ENCODE data around the gene TSHR.
"Not testable (repeated sequence)": the region's sequence is repeated elsewhere in the genome, so short reads cannot be mapped to it uniquely, and the experiment has no call there.

TSHR gene

GRCh38 chr14:81062816-81063215, 107.4 kb downstream of the TSHR start:
- in situ Hi-C loops (cut with MboI; ENCODE audit: low sequenced_read_pairs): no loop called here

- in situ Hi-C loops (cut with MboI; ENCODE audit: low sequenced_read_pairs): no loop called here
Observed at GRCh38 chr14:81066672-81067071, 111.3 kb downstream of the TSHR start.

DNA sequence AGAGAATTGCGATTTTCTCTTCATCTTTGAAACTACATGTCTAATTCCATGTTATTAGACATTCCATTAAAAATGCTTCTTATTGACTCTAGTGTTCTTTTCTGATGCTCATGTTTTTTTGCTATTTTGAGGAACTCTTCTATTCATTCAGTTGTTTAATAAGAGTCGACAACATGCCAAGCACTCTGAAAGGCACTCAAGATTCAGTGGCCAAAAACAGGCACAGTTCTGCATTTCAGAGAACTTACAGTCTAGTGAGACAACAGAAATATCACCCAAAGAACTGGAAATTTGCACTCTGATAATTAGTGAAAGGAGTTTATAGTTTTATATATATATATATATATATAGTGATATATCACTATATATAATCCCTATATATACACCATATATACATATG, 111.7 kb downstream of the TSHR start:
- in situ Hi-C loops (cut with MboI; ENCODE audit: low sequenced_read_pairs): no loop called here

GRCh38 chr14:81068176-81068782, 112.9 kb downstream of the TSHR start:
- in situ Hi-C loops (cut with MboI; ENCODE audit: low sequenced_read_pairs): no loop called here

DNA sequence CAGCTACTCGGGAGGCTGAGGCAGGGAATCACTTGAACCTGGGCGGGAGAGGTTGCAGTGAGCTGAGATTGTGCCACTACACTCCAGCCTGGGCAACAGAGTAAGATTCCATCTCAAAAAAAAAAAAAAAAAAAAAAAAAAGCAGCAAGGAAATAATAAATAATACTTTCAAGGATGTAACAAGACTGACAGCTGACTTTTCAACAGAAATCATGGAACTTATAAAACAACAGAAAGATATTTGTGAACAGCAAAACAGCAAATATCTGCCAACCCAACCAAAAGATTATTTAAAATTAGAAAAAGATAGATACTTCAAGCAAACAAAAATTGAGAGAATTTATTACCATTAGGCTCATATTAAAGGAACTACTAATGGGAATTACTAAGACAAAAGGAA, 115.1 kb downstream of the TSHR start:
- in situ Hi-C loops (cut with MboI; ENCODE audit: low sequenced_read_pairs): no loop called here

GRCh38 chr14:81085596-81085995, 130.2 kb downstream of the TSHR start:
- in situ Hi-C loops (cut with MboI; ENCODE audit: low sequenced_read_pairs): no loop called here

DNA sequence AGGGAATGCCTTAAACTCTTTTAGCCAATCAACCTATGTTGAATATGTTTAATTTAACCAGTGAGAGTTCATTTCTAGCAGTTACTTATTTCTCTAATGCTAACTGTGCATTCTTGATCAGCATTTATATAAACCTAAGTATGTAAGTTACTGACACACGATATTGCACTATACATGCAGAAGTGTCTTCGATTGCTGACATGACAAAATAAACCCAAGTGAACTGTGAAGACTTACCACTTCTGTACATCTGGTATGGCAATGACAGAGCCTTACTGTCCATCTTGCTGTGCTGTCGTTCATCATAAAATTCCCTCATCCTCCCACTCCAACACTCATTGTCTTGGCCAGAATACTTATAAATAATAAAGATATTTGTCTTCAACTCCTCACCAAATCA, 131.8 kb downstream of the TSHR start:
- in situ Hi-C loops (cut with MboI; ENCODE audit: low sequenced_read_pairs): no loop called here

DNA sequence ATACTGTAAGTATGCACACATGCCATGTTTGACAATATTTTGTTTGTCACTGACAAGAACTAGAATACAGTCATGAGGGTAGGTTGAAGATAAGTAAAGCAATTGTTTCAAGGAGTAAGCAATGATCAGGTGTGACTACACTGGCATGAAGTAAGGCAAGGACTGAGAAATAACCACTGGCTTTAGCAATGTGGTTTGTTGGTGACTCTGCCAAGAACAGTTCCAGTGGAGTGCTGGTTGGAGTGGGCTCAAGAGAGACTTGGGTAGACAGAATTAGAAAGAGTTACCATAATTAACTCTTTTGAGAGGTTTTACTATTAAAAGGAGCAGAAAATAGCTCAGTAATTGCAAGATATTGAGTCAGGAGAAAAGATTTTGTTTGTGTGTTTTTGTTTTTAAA, 135.7 kb downstream of the TSHR start:
- in situ Hi-C loops (cut with MboI; ENCODE audit: low sequenced_read_pairs): no loop called here

DNA sequence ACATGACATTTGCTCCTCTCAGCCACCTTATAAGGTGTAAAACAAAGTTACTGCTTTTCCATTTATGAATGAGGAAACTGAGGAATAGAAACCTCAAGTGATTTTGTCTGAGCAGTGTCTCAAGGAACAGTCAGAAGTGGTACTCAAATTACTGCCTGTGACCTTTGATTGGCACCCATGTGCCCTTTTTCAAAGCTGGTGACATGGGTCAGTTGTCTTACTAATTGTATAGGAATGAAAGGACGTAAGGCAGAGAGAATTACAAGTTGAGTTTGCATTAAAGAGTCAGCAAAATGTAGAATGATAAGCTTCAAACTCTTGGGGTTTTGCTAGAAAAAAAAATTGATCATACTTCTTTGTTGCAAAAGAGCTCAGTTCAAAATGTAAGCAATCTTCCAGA, 136.2 kb downstream of the TSHR start:
- in situ Hi-C loops (cut with MboI; ENCODE audit: low sequenced_read_pairs): no loop called here

DNA sequence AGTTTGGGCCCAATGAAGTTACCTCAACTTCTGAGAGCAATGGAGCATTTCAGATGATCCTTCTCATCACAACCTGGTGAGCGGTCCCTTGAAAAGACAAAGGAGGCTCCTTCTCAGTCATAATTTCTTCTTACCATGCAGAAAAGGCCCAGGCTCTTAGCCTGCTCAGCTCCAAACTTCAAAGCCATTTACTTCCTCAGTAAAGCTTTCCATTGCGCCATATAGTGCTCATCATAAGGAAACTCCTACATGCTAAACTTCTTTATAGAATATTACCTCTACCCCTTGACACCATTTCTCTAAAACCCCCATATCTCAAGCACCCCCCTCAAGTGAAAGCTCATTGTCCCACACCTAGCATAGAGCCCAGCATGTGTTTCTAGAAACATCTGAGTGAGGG, 138.2 kb downstream of the TSHR start:
- in situ Hi-C loops (cut with MboI; ENCODE audit: low sequenced_read_pairs): no loop called here

- in situ Hi-C loops (cut with MboI; ENCODE audit: low sequenced_read_pairs): no loop called here
Observed at GRCh38 chr14:81095539-81095938, 140.1 kb downstream of the TSHR start.

DNA sequence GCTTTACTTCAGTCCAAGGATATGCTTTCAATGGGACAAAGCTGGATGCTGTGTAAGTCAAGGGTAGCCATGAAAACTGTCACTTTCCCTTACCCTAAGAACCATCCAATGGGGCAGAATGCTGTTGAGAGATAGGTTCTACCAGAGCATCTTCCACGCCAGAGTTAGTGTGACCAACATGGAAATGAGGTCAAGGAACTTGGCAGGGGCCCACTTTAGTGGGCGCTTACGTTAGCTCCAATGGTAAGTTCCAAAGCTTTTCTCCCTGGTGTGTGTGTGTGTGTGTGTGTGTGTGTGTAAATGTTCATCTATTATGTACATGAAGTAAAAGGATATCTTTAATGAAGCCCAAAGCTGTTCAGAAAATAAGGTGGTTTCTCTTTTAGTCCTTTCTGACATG, 141.2 kb downstream of the TSHR start:
- in situ Hi-C loops (cut with MboI; ENCODE audit: low sequenced_read_pairs): no loop called here

- in situ Hi-C loops (cut with MboI; ENCODE audit: low sequenced_read_pairs): no loop called here
Observed at GRCh38 chr14:81102217-81102616, 146.8 kb downstream of the TSHR start.

DNA sequence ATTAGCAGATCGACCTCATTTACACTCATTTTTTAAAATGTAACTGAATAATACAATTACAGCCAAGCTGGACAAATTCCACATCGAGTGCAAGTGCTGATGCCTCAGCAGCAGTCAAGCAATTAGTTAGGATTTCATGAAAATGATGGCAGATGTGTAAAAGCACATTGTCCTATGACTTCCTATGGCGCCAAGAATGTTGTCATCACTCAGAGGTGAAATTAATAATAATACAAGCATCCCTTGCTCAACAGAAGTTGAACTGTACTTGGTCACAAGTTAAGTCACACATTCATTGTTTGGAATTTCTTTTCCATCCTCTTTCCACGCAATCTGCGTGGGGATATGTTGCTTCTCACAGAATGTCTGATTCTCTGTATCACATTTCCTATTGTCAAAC, 148.0 kb downstream of the TSHR start:
- in situ Hi-C loops (cut with MboI; ENCODE audit: low sequenced_read_pairs): no loop called here

DNA sequence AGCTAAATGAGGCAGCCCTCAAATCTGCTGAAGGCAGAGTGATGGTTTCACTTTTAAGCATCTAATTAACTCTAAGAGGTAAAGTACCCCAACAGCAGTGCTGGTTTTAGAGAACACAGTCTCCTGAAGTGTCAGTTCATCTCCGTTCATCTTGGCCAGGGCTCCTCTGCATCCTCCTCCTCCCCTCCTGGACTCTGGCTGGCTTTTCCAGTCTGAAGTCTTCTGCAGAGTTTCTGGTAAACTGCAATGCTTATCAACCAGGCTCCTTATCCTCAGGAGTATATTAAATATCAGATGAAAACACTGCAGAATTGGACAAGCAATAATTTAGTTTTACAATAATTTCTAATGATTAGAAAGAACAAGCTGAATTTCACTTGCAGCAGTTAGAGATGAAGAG, 150.0 kb downstream of the TSHR start:
- in situ Hi-C loops (cut with MboI; ENCODE audit: low sequenced_read_pairs): no loop called here

DNA sequence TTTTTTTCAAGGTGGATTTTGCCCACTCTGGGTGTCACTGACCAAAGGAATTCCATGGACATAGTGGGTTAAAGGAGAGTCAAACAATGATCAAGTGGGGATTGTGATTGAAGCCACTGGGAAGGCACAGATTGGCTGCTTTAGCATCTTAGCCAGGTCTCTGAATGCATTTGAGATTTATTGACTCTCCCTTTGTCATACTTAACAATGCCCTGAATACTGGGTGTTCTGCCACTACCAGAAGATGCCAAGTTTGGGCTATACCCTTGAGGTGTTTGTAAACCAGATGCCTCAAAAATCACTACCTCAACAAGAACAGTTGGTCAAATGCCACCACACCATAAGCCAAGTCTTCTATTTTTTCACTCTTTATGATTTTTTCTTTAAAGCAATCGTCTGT, 150.5 kb downstream of the TSHR start:
- in situ Hi-C loops (cut with MboI; ENCODE audit: low sequenced_read_pairs): no loop called here

DNA sequence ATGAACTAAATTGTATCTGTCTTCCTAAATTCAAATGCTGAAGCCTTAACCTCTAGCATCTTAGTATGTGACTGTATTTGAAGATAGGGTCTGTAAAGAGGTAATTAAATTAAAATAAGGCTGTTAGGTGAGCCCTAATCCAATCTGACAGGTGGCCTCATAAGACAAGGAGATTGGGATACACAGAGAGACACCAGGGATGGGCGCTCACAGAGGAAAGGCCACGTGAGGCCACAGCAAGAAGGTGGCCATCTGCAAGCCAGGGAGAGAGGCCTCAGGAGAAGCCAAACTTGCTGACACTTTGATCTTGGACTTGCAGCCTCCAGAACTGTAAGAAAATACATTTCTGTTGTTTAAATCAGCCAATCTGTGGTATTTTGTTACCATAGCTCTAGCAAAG, 154.8 kb downstream of the TSHR start:
- in situ Hi-C loops (cut with MboI; ENCODE audit: low sequenced_read_pairs): no loop called here

- in situ Hi-C loops (cut with MboI; ENCODE audit: low sequenced_read_pairs): no loop called here
Observed at GRCh38 chr14:81113176-81113575, 157.8 kb downstream of the TSHR start.

DNA sequence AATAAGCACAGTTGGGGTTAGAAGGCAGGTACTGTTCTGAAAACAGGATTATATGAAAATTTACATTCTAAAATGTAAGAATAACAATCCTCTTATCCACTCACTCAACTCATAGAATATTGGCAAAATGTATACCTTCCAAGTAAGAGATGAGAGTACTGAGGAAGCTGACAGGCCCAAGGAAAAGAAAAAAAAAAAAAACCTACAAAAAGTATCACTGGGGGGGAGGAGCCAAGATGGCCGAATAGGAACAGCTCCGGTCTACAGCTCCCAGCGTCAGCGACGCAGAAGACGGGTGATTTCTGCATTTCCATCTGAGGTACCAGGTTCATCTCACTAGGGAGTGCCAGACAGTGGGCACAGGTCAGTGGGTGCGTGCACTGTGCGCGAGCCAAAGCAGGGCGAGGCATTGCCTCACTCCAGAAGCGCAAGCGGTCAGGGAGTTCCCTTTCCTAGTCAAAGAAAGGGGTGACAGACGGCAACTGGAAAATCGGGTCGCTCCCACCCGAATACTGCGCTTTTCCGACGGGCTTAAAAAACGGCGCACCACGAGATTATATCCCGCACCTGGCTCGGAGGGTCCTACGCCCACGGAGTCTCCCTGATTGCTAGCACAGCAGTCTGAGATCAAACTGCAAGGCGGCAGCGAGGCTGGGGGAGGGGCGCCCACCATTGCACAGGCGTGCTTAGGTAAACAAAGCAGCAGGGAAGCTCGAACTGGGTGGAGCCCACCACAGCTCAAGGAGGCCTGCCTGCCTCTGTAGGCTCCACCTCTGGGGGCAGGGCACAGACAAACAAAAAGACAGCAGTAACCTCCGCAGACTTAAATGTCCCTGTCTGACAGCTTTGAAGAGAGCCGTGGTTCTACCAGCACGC, 158.8 kb downstream of the TSHR start:
- in situ Hi-C loops (cut with MboI; ENCODE audit: low sequenced_read_pairs): not testable (repeated sequence)

- in situ Hi-C loops (cut with MboI; ENCODE audit: low sequenced_read_pairs): no loop called here
Observed at GRCh38 chr14:81120501-81120900, 165.1 kb downstream of the TSHR start.

DNA sequence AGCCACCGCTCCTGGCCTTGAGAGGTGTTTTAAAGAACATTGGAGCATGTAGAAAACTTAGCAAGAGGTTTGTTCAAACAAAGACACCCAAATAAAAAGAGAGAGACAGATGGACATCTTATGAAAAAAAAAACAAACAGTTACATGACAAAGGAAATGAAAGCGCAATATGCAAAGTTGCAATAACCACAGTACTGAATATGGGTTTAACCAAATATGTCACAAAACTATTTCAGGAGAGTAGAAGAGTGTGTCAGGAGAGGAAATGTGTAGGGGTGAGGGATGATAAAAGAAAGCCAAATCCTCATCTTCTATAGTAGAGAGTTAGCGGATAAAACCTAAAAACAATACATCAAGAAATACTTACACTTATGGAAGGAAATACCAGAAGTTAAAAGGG, 166.9 kb downstream of the TSHR start:
- in situ Hi-C loops (cut with MboI; ENCODE audit: low sequenced_read_pairs): no loop called here

DNA sequence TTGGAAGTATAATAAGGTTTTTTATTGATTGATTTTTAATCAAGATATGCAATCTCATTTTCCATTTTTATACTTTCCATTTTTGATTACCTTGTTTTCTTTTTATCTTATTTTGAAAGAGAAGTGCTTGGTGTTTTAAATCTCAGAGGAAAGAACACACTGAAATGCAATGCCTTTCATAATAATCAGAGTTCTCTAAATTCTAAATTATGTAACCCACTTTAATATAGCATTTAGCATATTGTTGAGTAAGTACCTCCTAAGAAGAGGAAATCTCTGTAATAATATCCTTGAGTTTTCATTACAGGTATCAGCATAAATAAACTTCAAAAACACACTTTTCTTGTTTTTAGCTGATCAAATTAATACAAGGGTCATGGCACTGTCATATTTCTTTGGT, 168.4 kb downstream of the TSHR start:
- in situ Hi-C loops (cut with MboI; ENCODE audit: low sequenced_read_pairs): no loop called here

GRCh38 chr14:81125536-81125935, 170.1 kb downstream of the TSHR start:
- in situ Hi-C loops (cut with MboI; ENCODE audit: low sequenced_read_pairs): no loop called here
